Small intestine (tissue), 7 donors: ENCODE data around the gene GLT8D2. TPM values are rescaled to one million over a fixed set of nuclear protein-coding genes. Genes with fewer than 3 reads are reported as not detected.

ENCODE experiments used
- DNase-seq, 2 donors: peaks; one replicate each; pipeline versions ENCODE4 v3.0.0 to v3.0.0-alpha.2; 2013
- FAIRE-seq: peaks from 2 replicates; lab custom pipeline; 2012; peaks lifted over from hg19 to GRCh38; lab: Jason Lieb, UNC
- H3K27ac ChIP-seq, 3 donors: one replicate each; pipeline ENCODE4 v1.5.1; 2013; ENCODE audit warnings: low read length in 2 of 3, mild to moderate bottlenecking in 2 of 3, control low read depth in 1 of 3, inconsistent platforms in 1 of 3, low read depth in 1 of 3, moderate library complexity in 1 of 3
- H3K27me3 ChIP-seq, 3 donors: one replicate each; pipeline ENCODE4 v1.6.1; 2013; ENCODE audit warnings: low read length in 3 of 3, inconsistent platforms in 1 of 3; ENCODE audit not compliant: control insufficient read depth in 3 of 3, insufficient read depth in 3 of 3
- H3K36me3 ChIP-seq, 3 donors: one replicate each; pipeline ENCODE4 v1.6.1; 2013; ENCODE audit warnings: low read length in 3 of 3, inconsistent platforms in 1 of 3, low read depth in 1 of 3, mild to moderate bottlenecking in 1 of 3, moderate library complexity in 1 of 3; ENCODE audit not compliant: control insufficient read depth in 3 of 3, insufficient read depth in 2 of 3
- H3K4me1 ChIP-seq, 3 donors: one replicate each; pipeline ENCODE4 v1.6.1; 2013; ENCODE audit warnings: low read length in 2 of 3, inconsistent platforms in 1 of 3, low read depth in 1 of 3, mild to moderate bottlenecking in 1 of 3, moderate library complexity in 1 of 3; ENCODE audit not compliant: control insufficient read depth in 3 of 3, insufficient read depth in 2 of 3
- H3K4me3 ChIP-seq, 3 donors: one replicate each; pipeline ENCODE4 v1.5.1; 2013; ENCODE audit warnings: low read length in 3 of 3, control low read depth in 1 of 3, inconsistent platforms in 1 of 3, low read depth in 1 of 3, mild to moderate bottlenecking in 1 of 3, moderate library complexity in 1 of 3
- H3K9me3 ChIP-seq, 2 donors: one replicate each; pipeline ENCODE4 v1.6.1; 2013; ENCODE audit warnings: low read depth in 1 of 2, low read length in 1 of 2; ENCODE audit not compliant: control insufficient read depth in 2 of 2, insufficient read depth in 1 of 2
- WGBS, 3 donors: extraction: QIAGEN DNeasy Blood & Tissue Kit; methylation state at CpG; one replicate each; pipeline ENCODE4 v1.1.7; 2013; 5-methylcytosine and 5-hydroxymethylcytosine counted together
- polyA plus RNA-seq, 4 donors: library from polyadenylated mRNA; stranded (reverse) in 3 of 4; unstranded in 1 of 4; fragments of 200-250 nt in 3 of 4; fragments of 120-200 nt in 1 of 4; gene quantifications; one replicate each; pipeline versions ENCODE4 v1.2.1 to v1.2.3, GENCODE V29; 2013
- donor health status: healthy with polysubstance abuse.
- donor health status: control.
- donor health status: control.
- donor health status: Bipolar disorder and iron deficiency.
- donor health status: healthy.

GLT8D2 gene
- polyA plus RNA-seq, 4 donors, result 0.54 to 10.9 (median 5.2) TPM; not detected in 1

DNA sequence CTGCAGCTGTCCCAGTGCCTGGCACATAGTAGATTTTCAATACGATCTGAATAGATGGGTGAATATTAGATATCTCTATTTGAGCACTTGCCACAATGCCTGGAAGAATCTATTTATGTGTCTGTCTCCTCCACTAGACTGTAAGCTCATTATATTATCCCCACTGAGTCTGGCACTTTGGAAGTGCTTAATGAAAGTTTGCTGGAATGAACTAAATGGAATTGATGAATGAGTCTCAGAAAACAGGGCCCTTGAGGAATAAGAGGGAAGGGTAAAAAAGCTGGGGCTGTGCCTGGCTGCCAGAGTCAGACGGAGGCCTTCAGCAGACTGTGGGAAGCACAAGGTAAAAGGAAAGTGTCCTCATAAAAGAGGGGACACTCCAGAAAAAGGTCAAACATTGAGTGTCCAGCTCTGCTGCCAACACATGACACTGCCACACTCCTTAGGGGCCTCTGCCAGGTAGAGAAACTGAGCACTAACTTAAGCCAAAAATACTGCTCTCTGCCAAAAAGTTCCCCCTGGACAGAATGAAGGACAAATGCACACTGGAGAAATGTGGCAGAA is 39.3 kb downstream of the GLT8D2 start:
- H3K4me1 ChIP-seq, result no peaks in the 10 kb centered on the region
- FAIRE-seq (no peak), DNase-seq (no peak)
- H3K4me3 ChIP-seq, result no peak overlapping the region
- H3K9me3 ChIP-seq, result peaks cover 0 to 3% of the 10 kb centered on the region in 2 donors
- 82 to 90% (median 87%) methylated on average over 2 of the region's 2 CpGs for WGBS, 3 donors
- no peaks in the 10 kb centered on the region for H3K27me3 ChIP-seq
- H3K27ac ChIP-seq, result no peak overlapping the region
- no peaks in the 10 kb centered on the region for H3K36me3 ChIP-seq

- DNase-seq, result no peak
- FAIRE-seq, result no peak
- peaks cover 0 to 3% of the 10 kb centered on the region in 2 donors for H3K9me3 ChIP-seq
- no peaks in the 10 kb centered on the region for H3K27me3 ChIP-seq
- no peaks in the 10 kb centered on the region for H3K36me3 ChIP-seq
- no peak overlapping the region for H3K27ac ChIP-seq
- H3K4me1 ChIP-seq, result no peaks in the 10 kb centered on the region
- no peak overlapping the region for H3K4me3 ChIP-seq
- WGBS, 3 donors, result 86 to 95% (median 90%) methylated on average over 4 of the region's 4 CpGs
Measured at GRCh38 chr12:104010121-104010520, 39.9 kb downstream of the GLT8D2 start.

- Histone ChIP-seq H3K27ac (no peak overlapping the region), H3K9me3 (peaks cover 0 to 3% of the 10 kb centered on the region in 2 donors), H3K27me3 (no peaks in the 10 kb centered on the region), H3K4me1 (no peaks in the 10 kb centered on the region), H3K36me3 (no peaks in the 10 kb centered on the region), H3K4me3 (no peak overlapping the region)
- no peak for FAIRE-seq
- WGBS, 3 donors, result 34 to 47% (median 41%) methylated on average over 3 of the region's 3 CpGs
- no peak for DNase-seq
Measured at GRCh38 chr12:104006929-104007328, 43.1 kb downstream of the GLT8D2 start.

DNA sequence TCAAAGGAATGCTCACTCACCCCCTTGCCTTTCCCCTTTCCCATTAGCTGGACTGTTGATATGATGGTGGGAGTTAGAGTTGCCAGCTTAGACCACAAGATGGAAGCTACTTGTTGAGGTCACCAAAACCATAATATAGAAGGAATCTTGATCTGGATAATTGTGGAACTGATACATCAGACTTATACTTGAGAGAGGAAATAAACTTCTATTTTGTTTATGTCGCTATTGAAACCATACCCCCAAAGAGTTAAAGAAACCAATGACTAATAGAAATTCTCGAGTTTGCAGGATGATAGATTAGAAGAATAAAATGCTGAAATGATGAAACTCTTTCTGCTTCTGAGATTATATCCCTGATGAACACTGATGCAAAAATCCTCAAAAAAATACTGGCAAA is 46.4 kb downstream of the GLT8D2 start:
- Histone ChIP-seq H3K27ac (no peak overlapping the region), H3K27me3 (no peaks in the 10 kb centered on the region), H3K4me3 (no peak overlapping the region), H3K9me3 (peaks cover 0 to 1% of the 10 kb centered on the region in 2 donors), H3K36me3 (no peaks in the 10 kb centered on the region), H3K4me1 (no peaks in the 10 kb centered on the region)
- 61 to 77% (median 68%) methylated on average over 2 of the region's 2 CpGs for WGBS, 3 donors
- no peak for FAIRE-seq
- DNase-seq, result no peak

DNA sequence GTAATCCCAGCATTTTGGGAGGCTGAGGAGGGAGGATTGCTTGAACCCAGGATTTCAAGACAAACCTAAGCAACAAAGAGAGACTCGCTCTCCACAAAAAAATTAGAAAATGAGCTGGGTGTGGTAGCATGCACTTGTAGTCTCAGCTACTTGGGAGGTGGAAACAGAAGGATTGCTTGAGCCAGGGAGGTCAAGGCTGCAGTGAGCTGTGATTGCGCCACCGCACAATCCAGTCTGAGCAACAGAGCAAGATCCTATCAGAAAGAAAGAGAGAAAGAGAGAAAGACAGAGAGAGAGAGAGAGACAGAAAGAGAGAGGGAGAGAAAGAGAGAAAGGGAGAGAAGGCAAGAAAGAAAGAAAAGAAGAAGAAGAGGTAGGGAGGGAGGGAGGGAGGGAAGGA is 47.3 kb downstream of the GLT8D2 start:
- WGBS, 3 donors, result 90 to 100% (median 94%) methylated on average over 3 of the region's 3 CpGs
- no peaks in the 10 kb centered on the region for H3K27me3 ChIP-seq
- H3K4me3 ChIP-seq, result no peak overlapping the region
- no peaks in the 10 kb centered on the region for H3K9me3 ChIP-seq
- no peaks in the 10 kb centered on the region for H3K36me3 ChIP-seq
- H3K4me1 ChIP-seq, result no peaks in the 10 kb centered on the region
- DNase-seq, result no peak
- no peak for FAIRE-seq
- no peak overlapping the region for H3K27ac ChIP-seq

- no peaks in the 10 kb centered on the region for H3K4me1 ChIP-seq
Measured at GRCh38 chr12:104000807-104001434, 49.1 kb downstream of the GLT8D2 start.

DNA sequence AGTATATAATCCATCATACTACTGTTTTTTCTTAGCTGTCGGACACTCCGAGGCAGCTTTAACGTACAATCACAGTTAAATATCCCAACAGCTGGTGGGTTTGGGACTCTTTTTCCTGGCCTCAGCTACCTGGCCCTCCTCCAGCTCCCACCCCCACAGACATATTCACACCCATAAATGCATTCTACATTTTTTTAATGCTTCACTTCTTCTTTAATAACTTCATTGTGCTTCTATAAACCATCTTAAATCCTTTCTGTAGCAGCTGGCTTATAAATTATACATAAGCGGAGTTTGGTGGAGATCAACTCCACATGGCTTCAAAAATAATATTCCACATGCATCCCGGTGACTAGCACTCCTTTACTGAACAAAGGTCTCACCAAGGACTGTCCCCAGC is 51.0 kb downstream of the GLT8D2 start:
- H3K4me3 ChIP-seq, result no peak overlapping the region
- H3K27me3 ChIP-seq, result peaks cover 0 to 3% (median 0%) of the 10 kb centered on the region in 3 donors
- FAIRE-seq, result no peak
- no peak for DNase-seq
- 74 to 85% (median 80%) methylated on average over 5 of the region's 5 CpGs for WGBS, 3 donors
- peaks cover 0 to 2% (median 0%) of the 10 kb centered on the region in 3 donors for H3K36me3 ChIP-seq
- H3K27ac ChIP-seq, result no peak overlapping the region
- no peaks in the 10 kb centered on the region for H3K9me3 ChIP-seq
- no peaks in the 10 kb centered on the region for H3K4me1 ChIP-seq

More at GRCh38 chr12:104000807-104001434, 49.1 kb downstream of the GLT8D2 start:
- DNase-seq (no peak), FAIRE-seq (no peak)
- Histone ChIP-seq H3K9me3 (no peaks in the 10 kb centered on the region), H3K27ac (no peak overlapping the region), H3K36me3 (peaks cover 0 to 2% (median 0%) of the 10 kb centered on the region in 3 donors), H3K4me3 (no peak overlapping the region), H3K27me3 (no peaks in the 10 kb centered on the region)
- 64 to 75% (median 71%) methylated on average over 3 of the region's 3 CpGs for whole genome bisulfite sequencing, 3 donors

- no peaks in the 10 kb centered on the region for H3K4me1 ChIP-seq
- no peak overlapping the region for H3K27ac ChIP-seq
- WGBS, 3 donors, result 25 to 58% (median 40%) methylated on average over 16 of the region's 16 CpGs
- FAIRE-seq (no peak), DNase-seq (peak; percentile 28 to 59)
- no peak overlapping the region for H3K4me3 ChIP-seq
- H3K9me3 ChIP-seq, result no peaks in the 10 kb centered on the region
- H3K36me3 ChIP-seq, result peaks cover 0 to 2% (median 0%) of the 10 kb centered on the region in 3 donors
- H3K27me3 ChIP-seq, result peaks cover 0 to 3% (median 0%) of the 10 kb centered on the region in 3 donors
Measured at GRCh38 chr12:103997286-103997900, 52.6 kb downstream of the GLT8D2 start.
